Activated T-helper 17 cell treated with anti-CD3 and anti-CD28 coated beads, Interleukin-2, amount 50 U/mL, for 72 hours (primary cell): ENCODE data around the gene RPS21. TPM values are rescaled to one million over a fixed set of nuclear protein-coding genes. Genes with fewer than 3 reads are reported as not detected.
"Not testable (repeated sequence)": the region's sequence is repeated elsewhere in the genome, so short reads cannot be mapped to it uniquely, and the experiment has no call there.

Experiments used
- ATAC-seq: fragments of 150-1000 bp; cut with Tn5 transposase; replicated peaks from 2 replicates; pipeline ENCODE4 v1.10.0; 2021; ENCODE audit warnings: mild to moderate bottlenecking, moderate library complexity
- H3K27ac Mint-ChIP-seq: one replicate; pipeline ENCODE4 v1.8.0; 2022; ENCODE audit warnings: mixed read lengths
- H3K27me3 Mint-ChIP-seq: one replicate; pipeline ENCODE4 v1.8.0; 2022; ENCODE audit warnings: mixed read lengths
- H3K36me3 Mint-ChIP-seq: one replicate; pipeline ENCODE4 v1.8.0; 2022; ENCODE audit warnings: low read depth, mild to moderate bottlenecking, mixed read lengths
- H3K4me1 Mint-ChIP-seq: one replicate; pipeline ENCODE4 v1.8.0; 2022; ENCODE audit warnings: mixed read lengths
- H3K4me3 Mint-ChIP-seq: one replicate; pipeline ENCODE4 v1.8.0; 2022; ENCODE audit warnings: mild to moderate bottlenecking, mixed read lengths
- H3K9me3 Mint-ChIP-seq: one replicate; pipeline ENCODE4 v1.8.0; 2022; ENCODE audit warnings: mixed read lengths
- total RNA-seq, 2 donors: library from RNA; stranded (reverse); gene quantifications; one replicate each; pipeline ENCODE4 v1.2.3, GENCODE V29; 2022

The RPS21 gene
- total RNA-seq, 2 donors from 2014 or later = 2,323 to 2,749 TPM

DNA sequence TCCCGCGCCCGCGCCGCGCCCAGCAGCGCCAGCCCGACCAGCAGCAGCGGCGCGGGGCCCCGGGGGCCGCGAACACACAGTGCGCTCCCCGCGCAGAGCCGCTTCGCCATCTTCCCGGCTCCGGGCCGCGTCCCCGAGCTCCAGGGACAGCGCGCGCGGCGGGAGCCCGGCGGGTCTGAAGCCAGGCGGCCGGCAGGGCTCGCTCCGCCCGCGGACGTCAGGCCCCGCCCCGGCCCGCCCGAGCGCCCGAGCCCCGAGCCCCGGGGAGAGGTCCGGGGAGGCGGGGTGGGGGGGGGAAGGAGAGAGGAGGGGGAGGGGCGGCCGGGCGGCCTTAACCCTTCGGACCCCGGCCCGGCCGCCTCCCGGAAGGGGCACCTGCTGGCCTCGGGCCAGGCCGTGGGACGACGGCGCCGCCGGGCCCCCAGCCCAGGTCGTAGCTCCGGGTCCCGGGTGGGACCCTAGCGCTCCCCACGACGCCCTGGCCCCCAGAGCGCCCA, 19.7 kb upstream of the RPS21 start, which contains the start of gene LAMA5:
LAMA5 (minus strand) TSS at position 177 of the 497 bp plus-strand sequence; CDS start at position 110, 67 bp downstream.
- no peak within 1 kb of the TSS for H3K27ac Mint-ChIP-seq
- H3K4me1 Mint-ChIP-seq = no peaks in the 10 kb centered on the region
- peak; percentile 46 for ATAC-seq
- H3K9me3 Mint-ChIP-seq = no peaks in the 10 kb centered on the region
- H3K27me3 Mint-ChIP-seq = peaks cover 17% of the 10 kb centered on the region
- peak within 1 kb of the TSS; percentile 59 for H3K4me3 Mint-ChIP-seq
- no peaks in the 10 kb centered on the region for H3K36me3 Mint-ChIP-seq

- no peaks in the 10 kb centered on the region for H3K9me3 Mint-ChIP-seq
- peaks cover 2% of the 10 kb centered on the region for H3K4me1 Mint-ChIP-seq
- no peaks in the 10 kb centered on the region for H3K36me3 Mint-ChIP-seq
- no peak overlapping the region for H3K27ac Mint-ChIP-seq
- ATAC-seq = no peak
- peak overlapping the region; percentile 59 for H3K4me3 Mint-ChIP-seq
- peaks cover 19% of the 10 kb centered on the region for H3K27me3 Mint-ChIP-seq
Observed at GRCh38 chr20:62367633-62368391, 19.1 kb upstream of the RPS21 start.

GRCh38 chr20:62368392-62368975, 18.4 kb upstream of the RPS21 start:
- H3K27me3 Mint-ChIP-seq = peaks cover 23% of the 10 kb centered on the region
- H3K4me3 Mint-ChIP-seq = peak overlapping the region; percentile 59

GRCh38 chr20:62368976-62369814, 17.7 kb upstream of the RPS21 start:
- ATAC-seq = no peak
- no peak overlapping the region for H3K27ac Mint-ChIP-seq
- H3K9me3 Mint-ChIP-seq = no peaks in the 10 kb centered on the region
- H3K4me3 Mint-ChIP-seq = no peak overlapping the region
- peaks cover 6% of the 10 kb centered on the region for H3K4me1 Mint-ChIP-seq
- H3K36me3 Mint-ChIP-seq = no peaks in the 10 kb centered on the region
- peaks cover 24% of the 10 kb centered on the region for H3K27me3 Mint-ChIP-seq

More at GRCh38 chr20:62368392-62368975, 18.4 kb upstream of the RPS21 start:
- H3K9me3 Mint-ChIP-seq = no peaks in the 10 kb centered on the region
- H3K36me3 Mint-ChIP-seq = no peaks in the 10 kb centered on the region
- ATAC-seq = no peak
- H3K27ac Mint-ChIP-seq = no peak overlapping the region
- peaks cover 6% of the 10 kb centered on the region for H3K4me1 Mint-ChIP-seq

- Mint-ChIP-seq H3K27me3 (peaks cover 25% of the 10 kb centered on the region), H3K9me3 (no peaks in the 10 kb centered on the region), H3K4me1 (peaks cover 6% of the 10 kb centered on the region), H3K27ac (no peak overlapping the region), H3K36me3 (no peaks in the 10 kb centered on the region), H3K4me3 (no peak overlapping the region)
- no peak for ATAC-seq
Observed at GRCh38 chr20:62369815-62370114, 17.1 kb upstream of the RPS21 start.

- H3K36me3 Mint-ChIP-seq = no peaks in the 10 kb centered on the region
- H3K27me3 Mint-ChIP-seq = peaks cover 20% of the 10 kb centered on the region
- ATAC-seq = peak; percentile 63
- no peak overlapping the region for H3K4me3 Mint-ChIP-seq
- no peaks in the 10 kb centered on the region for H3K9me3 Mint-ChIP-seq
- peaks cover 6% of the 10 kb centered on the region for H3K4me1 Mint-ChIP-seq
- H3K27ac Mint-ChIP-seq = no peak overlapping the region
Observed at GRCh38 chr20:62370115-62370806, 16.6 kb upstream of the RPS21 start.

- Mint-ChIP-seq H3K27me3 (peaks cover 18% of the 10 kb centered on the region), H3K9me3 (no peaks in the 10 kb centered on the region), H3K36me3 (no peaks in the 10 kb centered on the region), H3K4me1 (peaks cover 6% of the 10 kb centered on the region), H3K27ac (no peak overlapping the region), H3K4me3 (no peak overlapping the region)
- no peak for ATAC-seq
Observed at GRCh38 chr20:62370807-62371587, 15.9 kb upstream of the RPS21 start.

GRCh38 chr20:62371588-62372041, 15.3 kb upstream of the RPS21 start:
- Mint-ChIP-seq H3K27ac (no peak overlapping the region), H3K27me3 (peaks cover 18% of the 10 kb centered on the region), H3K36me3 (no peaks in the 10 kb centered on the region), H3K4me3 (no peak overlapping the region), H3K4me1 (peaks cover 6% of the 10 kb centered on the region), H3K9me3 (no peaks in the 10 kb centered on the region)
- no peak for ATAC-seq

GRCh38 chr20:62372042-62372993, 14.6 kb upstream of the RPS21 start:
- no peak for ATAC-seq
- Mint-ChIP-seq H3K4me1 (peaks cover 6% of the 10 kb centered on the region), H3K4me3 (no peak overlapping the region), H3K36me3 (no peaks in the 10 kb centered on the region), H3K27ac (no peak overlapping the region), H3K9me3 (no peaks in the 10 kb centered on the region), H3K27me3 (peaks cover 18% of the 10 kb centered on the region)

DNA sequence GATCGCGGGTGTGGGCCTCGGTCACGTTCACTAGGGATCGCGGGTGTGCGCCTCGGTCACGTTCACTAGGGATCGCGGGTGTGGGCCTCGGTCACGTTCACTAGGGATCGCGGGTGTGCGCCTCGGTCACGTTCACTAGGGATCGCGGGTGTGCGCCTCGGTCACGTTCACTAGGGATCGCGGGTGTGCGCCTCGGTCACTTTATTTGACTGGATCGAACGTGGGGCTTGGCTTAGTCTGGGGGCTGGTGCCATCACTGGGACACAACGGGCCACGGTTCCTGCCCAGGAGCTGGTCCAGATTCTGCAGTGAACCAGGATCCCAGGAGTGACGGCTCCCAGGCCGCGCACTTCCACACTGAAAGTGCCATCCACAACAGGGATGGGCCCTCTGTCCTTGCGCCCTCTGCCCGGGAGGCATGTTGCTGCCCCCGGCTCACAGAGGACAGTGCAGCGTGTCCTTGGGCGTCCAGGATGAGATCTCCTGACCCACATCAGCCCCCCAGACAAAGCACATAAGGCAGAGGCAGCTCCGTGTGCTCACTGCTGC, 13.2 kb upstream of the RPS21 start:
- ATAC-seq, H3K9me3 Mint-ChIP-seq, H3K36me3 Mint-ChIP-seq, H3K4me1 Mint-ChIP-seq, H3K4me3 Mint-ChIP-seq: not testable (repeated sequence)
- Mint-ChIP-seq H3K27me3 (peaks cover 13% of the 10 kb centered on the region), H3K27ac (peak overlapping the region; percentile 55)

DNA sequence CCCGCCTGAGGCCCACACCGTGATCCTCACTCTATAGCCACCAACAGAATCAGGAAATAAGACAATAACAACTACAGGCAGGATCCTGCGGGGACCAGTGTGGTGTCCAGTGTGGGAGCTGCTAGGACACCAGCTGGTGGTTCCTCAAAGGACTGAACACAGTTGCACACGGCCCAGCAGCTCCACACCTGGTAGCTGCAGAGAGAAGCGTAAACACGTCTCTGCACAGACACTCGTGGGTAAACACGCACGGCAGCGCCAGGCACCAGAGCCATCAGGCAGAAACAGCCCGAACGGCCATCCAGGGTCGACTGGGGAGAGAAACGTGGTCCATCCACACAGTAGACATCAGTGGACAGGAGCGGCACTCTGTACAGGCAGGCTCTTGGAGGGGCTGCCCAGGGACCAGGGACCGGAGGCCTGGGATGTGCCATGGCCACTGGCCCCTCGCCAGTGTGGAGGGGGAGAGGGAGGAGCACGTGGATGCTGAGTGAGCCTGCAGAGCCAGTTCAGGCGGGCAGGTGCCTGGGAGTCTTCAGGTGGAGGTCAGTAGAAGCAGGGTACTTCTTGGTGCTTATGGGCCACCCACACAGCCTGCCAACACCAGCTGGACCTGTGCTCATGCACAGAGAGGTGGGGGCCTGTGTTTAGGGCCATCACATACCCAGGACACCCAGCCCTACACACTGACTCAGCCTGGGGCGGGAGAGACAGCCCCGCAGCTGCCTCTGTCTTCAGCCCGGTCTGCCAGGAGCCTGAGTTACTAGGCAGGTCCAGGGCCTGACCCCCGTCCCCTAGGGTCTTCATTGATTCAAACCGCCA, 12.4 kb upstream of the RPS21 start:
- Mint-ChIP-seq H3K4me1 (peaks cover 6% of the 10 kb centered on the region), H3K36me3 (no peaks in the 10 kb centered on the region), H3K4me3 (no peak overlapping the region), H3K27me3 (peaks cover 10% of the 10 kb centered on the region), H3K27ac (peak overlapping the region; percentile 55), H3K9me3 (no peaks in the 10 kb centered on the region)
- ATAC-seq = no peak
